ENCODE results near the gene C10orf90. TPM values are rescaled to one million over a fixed set of nuclear protein-coding genes. Genes with fewer than 3 reads are reported as not detected.
A peak's percentile ranks its signal among the peaks of the same experiment; 100 is the strongest.

C10orf90 gene
- total and polyA plus RNA-seq, 11 donors, result not detected

- no peak for DNase-seq
- Histone ChIP-seq H3K4me3 (no peak overlapping the region), H3K9me3 (no peaks in the 10 kb centered on the region), H3K27ac (no peak overlapping the region), H3K36me3 (no peaks in the 10 kb centered on the region), H3K27me3 (no peaks in the 10 kb centered on the region), H3K4me1 (no peaks in the 10 kb centered on the region)
- WGBS, 4 donors, result 80 to 86% (median 82%) methylated on average over 2 of the region's 2 CpGs
- ATAC-seq, result no peak
- TF ChIP-seq, protein P1, sequence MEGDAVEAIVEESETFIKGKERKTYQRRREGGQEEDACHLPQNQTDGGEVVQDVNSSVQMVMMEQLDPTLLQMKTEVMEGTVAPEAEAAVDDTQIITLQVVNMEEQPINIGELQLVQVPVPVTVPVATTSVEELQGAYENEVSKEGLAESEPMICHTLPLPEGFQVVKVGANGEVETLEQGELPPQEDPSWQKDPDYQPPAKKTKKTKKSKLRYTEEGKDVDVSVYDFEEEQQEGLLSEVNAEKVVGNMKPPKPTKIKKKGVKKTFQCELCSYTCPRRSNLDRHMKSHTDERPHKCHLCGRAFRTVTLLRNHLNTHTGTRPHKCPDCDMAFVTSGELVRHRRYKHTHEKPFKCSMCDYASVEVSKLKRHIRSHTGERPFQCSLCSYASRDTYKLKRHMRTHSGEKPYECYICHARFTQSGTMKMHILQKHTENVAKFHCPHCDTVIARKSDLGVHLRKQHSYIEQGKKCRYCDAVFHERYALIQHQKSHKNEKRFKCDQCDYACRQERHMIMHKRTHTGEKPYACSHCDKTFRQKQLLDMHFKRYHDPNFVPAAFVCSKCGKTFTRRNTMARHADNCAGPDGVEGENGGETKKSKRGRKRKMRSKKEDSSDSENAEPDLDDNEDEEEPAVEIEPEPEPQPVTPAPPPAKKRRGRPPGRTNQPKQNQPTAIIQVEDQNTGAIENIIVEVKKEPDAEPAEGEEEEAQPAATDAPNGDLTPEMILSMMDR (IDR thresholded peaks at IDR 0.05), result no peak
- no peak for TF ChIP-seq POLR2A (IDR thresholded peaks at IDR 0.05)
- intact Hi-C loops (cut with DNase I), result no loop called here
These were observed 59.2 kb downstream of the C10orf90 start for GRCh38 chr10:126611303-126611702.

DNA sequence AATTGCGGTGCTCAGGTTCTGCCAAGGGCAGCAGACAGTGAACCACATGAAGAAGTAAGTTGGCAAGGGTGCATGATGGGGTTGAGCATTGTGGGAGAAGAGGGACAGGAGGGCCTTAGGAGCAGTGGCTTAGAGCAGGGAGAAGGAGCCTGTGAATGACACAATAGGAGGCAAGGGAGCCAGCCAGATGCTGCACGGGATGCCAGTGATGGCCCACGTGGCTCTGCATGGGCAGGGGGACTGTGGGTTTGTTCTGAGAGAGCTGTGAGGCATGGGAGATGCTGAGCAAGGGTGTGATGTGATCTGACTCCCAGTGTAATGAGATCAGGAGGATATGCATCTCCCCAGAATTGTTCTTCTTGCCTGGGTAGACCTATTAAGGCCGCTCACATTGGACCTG is 60.9 kb downstream of the C10orf90 start:
- TF ChIP-seq, protein P1 (IDR thresholded peaks at IDR 0.05), result no peak
- TF ChIP-seq POLR2A (IDR thresholded peaks at IDR 0.05), result no peak

DNA sequence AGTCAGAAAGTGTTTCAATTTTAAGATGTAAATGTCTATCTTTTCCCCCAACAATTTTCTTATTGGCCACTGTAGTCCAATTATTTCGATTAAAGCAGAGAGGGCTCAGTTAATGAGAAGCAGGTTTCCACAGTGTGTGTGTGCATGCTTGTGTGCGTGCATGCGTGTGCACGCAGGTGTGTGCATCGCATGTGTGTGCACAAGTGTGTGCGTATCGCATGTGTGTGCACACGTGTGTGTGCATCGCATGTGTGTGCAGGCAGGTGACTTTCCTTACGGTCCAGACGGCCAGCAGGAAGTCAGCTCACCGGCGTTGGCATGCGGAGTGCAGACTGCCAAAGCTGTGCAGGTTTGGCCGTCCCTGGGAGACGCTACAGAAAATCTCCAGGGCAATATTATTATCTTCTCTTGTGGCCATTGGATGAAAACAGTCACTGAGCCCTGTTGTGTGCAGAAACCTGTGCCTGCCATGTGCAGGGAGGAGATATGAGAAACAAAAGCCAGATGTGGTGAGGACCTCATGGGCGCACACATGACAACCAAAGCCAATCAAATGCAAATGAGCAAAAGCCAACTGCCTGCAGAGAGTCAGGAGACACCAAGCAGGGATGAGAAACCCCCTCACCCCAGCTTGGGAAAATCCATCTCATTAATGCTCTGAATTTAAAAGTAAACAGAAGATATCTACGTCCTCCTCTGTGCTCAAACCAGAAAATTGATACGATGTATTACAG is 70.4 kb downstream of the C10orf90 start:
- DNase-seq (no peak), ATAC-seq (no peak)
- TF ChIP-seq, protein P1 (IDR thresholded peaks at IDR 0.05), result no peak
- TF ChIP-seq POLR2A (IDR thresholded peaks at IDR 0.05), result no peak
- Histone ChIP-seq H3K27me3 (peaks cover 0 to 8% (median 0%) of the 10 kb centered on the region in 9 donors), H3K4me3 (no peak overlapping the region), H3K36me3 (no peaks in the 10 kb centered on the region), H3K27ac (no peak overlapping the region), H3K9me3 (no peaks in the 10 kb centered on the region), H3K4me1 (no peaks in the 10 kb centered on the region)
- WGBS, 4 donors, result 73 to 76% (median 75%) methylated on average over 19 of the region's 19 CpGs
- intact Hi-C loops (cut with DNase I), result no loop called here

More for the DNA sequence above, 60.9 kb downstream of the C10orf90 start:
- Histone ChIP-seq H3K4me1 (no peaks in the 10 kb centered on the region), H3K4me3 (no peak overlapping the region), H3K36me3 (no peaks in the 10 kb centered on the region), H3K9me3 (no peaks in the 10 kb centered on the region), H3K27me3 (no peaks in the 10 kb centered on the region), H3K27ac (no peak overlapping the region)
- 67 to 77% (median 68%) methylated on average over 3 to 4 of the region's 4 CpGs for WGBS, 4 donors
- no peak for ATAC-seq
- intact Hi-C loops (cut with DNase I), result no loop called here
- no peak for DNase-seq

DNA sequence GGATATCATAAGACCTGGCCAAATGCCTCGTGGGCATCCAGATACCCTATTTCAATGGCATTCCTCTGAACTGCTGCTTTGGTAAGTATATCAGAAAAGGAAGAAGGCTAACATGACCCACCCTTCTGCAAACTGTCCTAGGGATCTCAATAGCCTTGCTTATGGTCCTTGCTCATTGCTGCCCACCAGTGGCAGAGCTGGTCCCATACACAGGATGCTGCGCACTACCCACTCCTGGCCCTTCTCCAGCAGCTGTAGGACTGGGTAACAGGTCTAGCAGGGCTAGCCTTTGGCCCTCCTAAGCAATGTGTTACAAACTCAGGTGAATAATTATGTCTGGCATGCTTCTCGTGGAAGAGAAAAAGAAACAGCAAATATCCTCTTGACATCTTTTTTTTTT is 72.5 kb downstream of the C10orf90 start:
- peaks cover 0 to 3% (median 0%) of the 10 kb centered on the region in 9 donors for H3K27me3 ChIP-seq
- 35 to 56% (median 45%) methylated on average over 3 of the region's 3 CpGs for WGBS, 4 donors
- no peaks in the 10 kb centered on the region for H3K36me3 ChIP-seq
- H3K4me3 ChIP-seq, result no peak overlapping the region
- H3K27ac ChIP-seq, result no peak overlapping the region
- H3K4me1 ChIP-seq, result no peaks in the 10 kb centered on the region
- DNase-seq (peak in 1 of 5 donors; percentile 15), ATAC-seq (peak in 1 of 4 donors; percentile 33)
- H3K9me3 ChIP-seq, result no peaks in the 10 kb centered on the region
- intact Hi-C loops (cut with DNase I), result no loop called here
- TF ChIP-seq POLR2A (IDR thresholded peaks at IDR 0.05), result no peak
- TF ChIP-seq, protein P1 (IDR thresholded peaks at IDR 0.05), result peak in 5 of 12 donors; percentile 18 to 34 (median 25)
